K562 (cell line): ENCODE data around the gene FGG. TPM values are rescaled to one million over a fixed set of nuclear protein-coding genes. Genes with fewer than 3 reads are reported as not detected.

Experiments
- ATAC-seq: fragments of 200-7000 bp; cut with Tn5 transposase; 3 replicates; pipeline ENCODE4 v1.9.1; 2020; ENCODE audit warnings: moderate library complexity
- BruUV-seq: library from RNA; stranded (reverse); fragments of 400-500 nt; replicated peaks from 2 replicates; lab custom pipeline; 2021; lab: Mats Ljungman, UMichigan
- CTCF ChIA-PET: fragments of 300-600 bp; formaldehyde crosslinking; extraction: SDS; loops from one replicate; lab custom pipeline; 2021; ENCODE audit warnings: low intra/inter-chr PET ratio; lab: Yijun Ruan, JAX
- POLR2A ChIA-PET: fragments of 300-600, 350-650 bp; sonication (Branson Sonifier 250); formaldehyde crosslinking; extraction: SDS; loops from one replicate; lab custom pipeline; 2021; ENCODE audit warnings: antibody characterized with exemption, inconsistent platforms; lab: Yijun Ruan, JAX
- DNase-seq, 4 experiments: peaks; one replicate each; pipeline versions ENCODE4 v3.0.0 to v3.0.0-alpha.2; 2011 to 2018; ENCODE audit warnings: low spot score in 3 of 4, mixed read lengths in 3 of 4; ENCODE audit errors: extremely low read depth in 1 of 4
- FAIRE-seq: peaks from 2 replicates; lab custom pipeline; 2011; peaks lifted over from hg19 to GRCh38; lab: Jason Lieb, UNC
- H2AFZ ChIP-seq: 2 replicates; pipeline ENCODE4 v1.6.0; 2011; ENCODE audit warnings: low read depth, low read length, control low read depth, inconsistent platforms
- H3K27ac ChIP-seq: fragments of 200-600 bp; 3 replicates; pipeline ENCODE4 v1.8.0; 2011; ENCODE audit warnings: low read depth, mild to moderate bottlenecking, control low read depth, inconsistent platforms, low read length, moderate library complexity, mixed read lengths; ENCODE audit errors: extremely low read depth
- H3K27me3 ChIP-seq, 2 experiments: fragments of 300-600 bp in 1 of 2; 2 replicates in 1 of 2; 3 replicates in 1 of 2; pipeline versions ENCODE4 v1.6.0 to v1.8.0; 2011; ENCODE audit warnings: inconsistent platforms in 2 of 2, low read length in 2 of 2, mild to moderate bottlenecking in 1 of 2, mixed read lengths in 1 of 2, moderate library complexity in 1 of 2; ENCODE audit not compliant: control insufficient read depth in 2 of 2, insufficient read depth in 2 of 2
- H3K36me3 ChIP-seq: fragments of 300-600 bp; 3 replicates; pipeline ENCODE4 v1.8.0; 2011; ENCODE audit warnings: mild to moderate bottlenecking, low read length, inconsistent platforms; ENCODE audit not compliant: control insufficient read depth, insufficient read depth
- H3K4me1 ChIP-seq, 2 experiments: fragments of 200-600 bp in 1 of 2; replicated peaks in 1 of 2; 2 replicates in 1 of 2; 3 replicates in 1 of 2; pipeline versions ENCODE4 v1.5.1 to v1.8.0; 2011; ENCODE audit warnings: inconsistent platforms in 2 of 2, low read length in 2 of 2, mild to moderate bottlenecking in 1 of 2, mixed read lengths in 1 of 2, moderate library complexity in 1 of 2; ENCODE audit not compliant: control insufficient read depth in 2 of 2, insufficient read depth in 2 of 2
- H3K4me2 ChIP-seq: 2 replicates; pipeline ENCODE4 v1.6.1; 2011; ENCODE audit warnings: low read length, control low read depth, inconsistent platforms, mixed read lengths; ENCODE audit not compliant: insufficient read depth
- H3K4me3 ChIP-seq: fragments of 200-600 bp; sonication (generic), shearing (Covaris generic); 2 replicates; pipeline ENCODE4 v1.5.1; 2016; ENCODE audit warnings: control low read depth, inconsistent platforms
- H3K79me2 ChIP-seq: fragments of 200-600 bp; 3 replicates; pipeline ENCODE4 v1.8.0; 2011; ENCODE audit warnings: low read length, inconsistent platforms; ENCODE audit not compliant: control insufficient read depth, insufficient read depth
- H3K9ac ChIP-seq, 2 experiments: 2 replicates each; pipeline versions ENCODE4 v1.6.0 to v1.6.1; 2011; ENCODE audit warnings: low read depth in 2 of 2, low read length in 2 of 2, control low read depth in 1 of 2, inconsistent platforms in 1 of 2, mild to moderate bottlenecking in 1 of 2, mixed read lengths in 1 of 2; ENCODE audit not compliant: insufficient read depth in 1 of 2
- H3K9me1 ChIP-seq: one replicate; pipeline ENCODE4 v1.6.0; 2011; ENCODE audit warnings: inconsistent platforms, mild to moderate bottlenecking, low read length, moderate library complexity; ENCODE audit not compliant: control insufficient read depth, insufficient read depth
- H3K9me3 ChIP-seq: replicated peaks from 2 replicates; pipeline ENCODE4 v1.5.1; 2011; ENCODE audit warnings: low read depth, low read length, inconsistent platforms; ENCODE audit not compliant: control insufficient read depth, insufficient read depth
- H4K20me1 ChIP-seq: replicated peaks from 2 replicates; pipeline ENCODE4 v1.6.1; 2011; ENCODE audit warnings: low read length, inconsistent platforms, mixed read lengths; ENCODE audit not compliant: control insufficient read depth, insufficient read depth
- ELF4 ChIP-seq: fragments of 450-650 bp; formaldehyde crosslinking; IDR thresholded peaks from 2 replicates; pipeline ENCODE4 v1.4.0; 2022; ENCODE audit warnings: missing genetic modification characterization
- JUN ChIP-seq, 2 experiments: sonication (generic) in 1 of 2; formaldehyde crosslinking in 1 of 2; IDR thresholded peaks; 2 replicates each; pipeline versions ENCODE4 v1.6.1 to v1.8.0; 2012 to 2022; ENCODE audit warnings: borderline replicate concordance in 2 of 2, mild to moderate bottlenecking in 2 of 2, improper control_type of control experiment in 1 of 2, low read depth in 1 of 2, low read length in 1 of 2, missing genetic modification reagents in 1 of 2
- PHB ChIP-seq: fragments of 250-450 bp; sonication (Bioruptor Pico); IDR thresholded peaks from 2 replicates; pipeline ENCODE4 v1.5.0; 2021
- TRIM28 ChIP-seq: fragments of 450-650 bp; IDR thresholded peaks from 2 replicates; pipeline ENCODE4 v1.6.1; 2017
- U2AF2 ChIP-seq: fragments of 200-400 bp; formaldehyde crosslinking; optimal IDR thresholded peaks from 2 replicates; pipeline ENCODE3; 2017; ENCODE audit warnings: low read depth, mild to moderate bottlenecking, low read length
- ZKSCAN1 ChIP-seq: fragments of 150-350 bp; IDR thresholded peaks from 2 replicates; pipeline ENCODE4 v1.6.1; 2016; ENCODE audit warnings: low read depth, low read length
- WGBS: fragments of 100-300 bp; shearing (Covaris generic); methylation state at CpG from one replicate; pipeline ENCODE4 v1.1.6; 2016; ENCODE audit warnings: low coverage, mixed read lengths; ENCODE audit not compliant: insufficient coverage; ENCODE audit errors: missing lambda C conversion rate; 5-methylcytosine and 5-hydroxymethylcytosine counted together
- in situ Hi-C: fragments of 300-500 bp; cut with MboI; formaldehyde crosslinking; loops from 4 replicates; pipeline ENCODE4 v1.15.0; 2018; ENCODE audit warnings: inconsistent platforms, mixed read lengths
- intact Hi-C: fragments of 100-400 bp; cut with micrococcal nuclease; formaldehyde crosslinking; loops from 2 replicates; pipeline ENCODE4 v1.14.2; 2022
- polyA plus RNA-seq, 8 experiments: library from polyadenylated mRNA; depleted of rRNA in 4 of 8; stranded (reverse) in 5 of 8; unstranded in 3 of 8; fragments of >200 nt; fragmentation: Nextera tagmentation in 2 of 8; fragmentation: Illumina TruSeq in 1 of 8; extraction: Ambion mirVana in 2 of 8; extraction: Trizol in 1 of 8; gene quantifications; 2 replicates each; pipeline versions ENCODE4 v1.2.1 to v1.2.3, GENCODE V29; 2011 to 2014; ENCODE audit warnings: inconsistent platforms in 1 of 8, missing spikeins in 1 of 8
- total RNA-seq, 7 experiments: library from RNA; depleted of rRNA in 6 of 7; stranded (reverse); fragments of >200 nt in 6 of 7; fragmentation: Illumina TruSeq in 2 of 7; extraction: Trizol in 2 of 7; gene quantifications; 2 replicates each; pipeline versions ENCODE4 v1.2.1 to v1.2.3, GENCODE V29; 2011 to 2021; ENCODE audit warnings: low replicate concordance in 1 of 7
- TF ChIP-seq, protein P1 (sequence below), 2 experiments: fragments of 450-650 bp in 1 of 2; sonication (generic) in 1 of 2; formaldehyde crosslinking in 1 of 2; IDR thresholded peaks; 2 replicates each; pipeline versions ENCODE4 v1.7.1 to v1.9.0; 2016 to 2022; ENCODE audit warnings: inconsistent platforms in 1 of 2, mild to moderate bottlenecking in 1 of 2, missing genetic modification reagents in 1 of 2
- TF ChIP-seq, protein P2 (sequence below): fragments of 250-450 bp; sonication (Bioruptor Pico); IDR thresholded peaks from 2 replicates; pipeline ENCODE4 v1.4.0; 2020

The FGG gene
- total and polyA plus RNA-seq, 9 of the 15 experiments (the other 6 are each of a cell fraction or from before 2014, with no cell fraction given): 0.08 to 2.2 (median 0.33) TPM; not detected in 2

DNA sequence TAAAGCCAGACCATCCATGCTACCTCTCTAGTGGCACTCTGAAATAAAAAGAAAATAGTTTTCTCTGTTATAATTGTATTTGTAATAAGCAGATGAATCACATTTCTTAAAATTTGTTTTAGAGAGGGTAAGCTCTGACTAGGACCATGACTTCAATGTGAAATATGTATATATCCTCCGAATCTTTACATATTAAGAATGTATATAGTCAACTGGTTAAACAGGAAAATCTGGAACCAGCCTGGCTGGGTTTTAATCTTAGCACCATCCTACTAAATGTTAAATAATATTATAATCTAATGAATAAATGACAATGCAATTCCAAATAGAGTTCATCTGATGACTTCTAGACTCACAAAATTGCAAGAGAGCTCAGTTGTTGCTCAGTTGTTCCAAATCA is 48.1 kb downstream of the FGG start:
- no peak overlapping the region for H3K4me3 ChIP-seq
- WGBS: 27% methylated on average over 1 of the region's 1 CpG
- no peaks in the 10 kb centered on the region for H4K20me1 ChIP-seq
- no peaks in the 10 kb centered on the region for H3K36me3 ChIP-seq
- no peaks in the 10 kb centered on the region for H3K9me3 ChIP-seq
- no peak overlapping the region for H3K9ac ChIP-seq
- in situ Hi-C loops (no loop called here), intact Hi-C loops (no loop called here)
- FAIRE-seq: no peak
- H3K27me3 ChIP-seq: no peaks in the 10 kb centered on the region; a peak in 1 of 5 replicates
- DNase-seq: no peak
- no peak overlapping the region for H3K4me2 ChIP-seq
- no peak for ATAC-seq
- peaks cover 0 to 4% of the 10 kb centered on the region in 2 experiments; a peak in 1 of 5 replicates for H3K4me1 ChIP-seq
- ChIA-PET POLR2A (interaction anchor here (0.8 kb wide), 1 partner anchor 56 kb away, joined by 3 read pairs; no protein-coding TSS in a partner anchor), CTCF (no interaction called here)
- H2AFZ ChIP-seq: no peak overlapping the region
- H3K27ac ChIP-seq: no peak overlapping the region
- TF ChIP-seq, protein P1, sequence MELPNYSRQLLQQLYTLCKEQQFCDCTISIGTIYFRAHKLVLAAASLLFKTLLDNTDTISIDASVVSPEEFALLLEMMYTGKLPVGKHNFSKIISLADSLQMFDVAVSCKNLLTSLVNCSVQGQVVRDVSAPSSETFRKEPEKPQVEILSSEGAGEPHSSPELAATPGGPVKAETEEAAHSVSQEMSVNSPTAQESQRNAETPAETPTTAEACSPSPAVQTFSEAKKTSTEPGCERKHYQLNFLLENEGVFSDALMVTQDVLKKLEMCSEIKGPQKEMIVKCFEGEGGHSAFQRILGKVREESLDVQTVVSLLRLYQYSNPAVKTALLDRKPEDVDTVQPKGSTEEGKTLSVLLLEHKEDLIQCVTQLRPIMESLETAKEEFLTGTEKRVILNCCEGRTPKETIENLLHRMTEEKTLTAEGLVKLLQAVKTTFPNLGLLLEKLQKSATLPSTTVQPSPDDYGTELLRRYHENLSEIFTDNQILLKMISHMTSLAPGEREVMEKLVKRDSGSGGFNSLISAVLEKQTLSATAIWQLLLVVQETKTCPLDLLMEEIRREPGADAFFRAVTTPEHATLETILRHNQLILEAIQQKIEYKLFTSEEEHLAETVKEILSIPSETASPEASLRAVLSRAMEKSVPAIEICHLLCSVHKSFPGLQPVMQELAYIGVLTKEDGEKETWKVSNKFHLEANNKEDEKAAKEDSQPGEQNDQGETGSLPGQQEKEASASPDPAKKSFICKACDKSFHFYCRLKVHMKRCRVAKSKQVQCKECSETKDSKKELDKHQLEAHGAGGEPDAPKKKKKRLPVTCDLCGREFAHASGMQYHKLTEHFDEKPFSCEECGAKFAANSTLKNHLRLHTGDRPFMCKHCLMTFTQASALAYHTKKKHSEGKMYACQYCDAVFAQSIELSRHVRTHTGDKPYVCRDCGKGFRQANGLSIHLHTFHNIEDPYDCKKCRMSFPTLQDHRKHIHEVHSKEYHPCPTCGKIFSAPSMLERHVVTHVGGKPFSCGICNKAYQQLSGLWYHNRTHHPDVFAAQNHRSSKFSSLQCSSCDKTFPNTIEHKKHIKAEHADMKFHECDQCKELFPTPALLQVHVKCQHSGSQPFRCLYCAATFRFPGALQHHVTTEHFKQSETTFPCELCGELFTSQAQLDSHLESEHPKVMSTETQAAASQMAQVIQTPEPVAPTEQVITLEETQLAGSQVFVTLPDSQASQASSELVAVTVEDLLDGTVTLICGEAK (IDR thresholded peaks at IDR 0.05): no peak
- TF ChIP-seq, protein P1 (CRISPR knock-in tag; IDR thresholded peaks at IDR 0.05): no peak
- TF ChIP-seq U2AF2 (no peak), ZKSCAN1 (no peak), JUN (IDR thresholded peaks at IDR 0.05; ENCODE audit: borderline replicate concordance, low read depth, low read length) (no peak), JUN (CRISPR knock-in tag; IDR thresholded peaks at IDR 0.05; ENCODE audit: borderline replicate concordance) (no peak), TRIM28 (no peak), ELF4 (CRISPR knock-in tag) (no peak), PHB (CRISPR knock-in tag) (no peak)
- TF ChIP-seq, protein P2, sequence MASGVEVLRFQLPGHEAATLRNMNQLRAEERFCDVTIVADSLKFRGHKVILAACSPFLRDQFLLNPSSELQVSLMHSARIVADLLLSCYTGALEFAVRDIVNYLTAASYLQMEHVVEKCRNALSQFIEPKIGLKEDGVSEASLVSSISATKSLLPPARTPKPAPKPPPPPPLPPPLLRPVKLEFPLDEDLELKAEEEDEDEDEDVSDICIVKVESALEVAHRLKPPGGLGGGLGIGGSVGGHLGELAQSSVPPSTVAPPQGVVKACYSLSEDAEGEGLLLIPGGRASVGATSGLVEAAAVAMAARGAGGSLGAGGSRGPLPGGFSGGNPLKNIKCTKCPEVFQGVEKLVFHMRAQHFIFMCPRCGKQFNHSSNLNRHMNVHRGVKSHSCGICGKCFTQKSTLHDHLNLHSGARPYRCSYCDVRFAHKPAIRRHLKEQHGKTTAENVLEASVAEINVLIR (CRISPR knock-in tag): no peak
- no peaks in the 10 kb centered on the region for H3K79me2 ChIP-seq
- H3K9me1 ChIP-seq: no peaks in the 10 kb centered on the region
- no TSS peak for BruUV-seq
